NCI-H345 (cell line): ENCODE results near the gene NFXL1.

ENCODE experiments used
- DNase-seq: peaks from one replicate; lab custom pipeline; 2025; lab: John Stamatoyannopoulos, UW

NFXL1 gene

DNA sequence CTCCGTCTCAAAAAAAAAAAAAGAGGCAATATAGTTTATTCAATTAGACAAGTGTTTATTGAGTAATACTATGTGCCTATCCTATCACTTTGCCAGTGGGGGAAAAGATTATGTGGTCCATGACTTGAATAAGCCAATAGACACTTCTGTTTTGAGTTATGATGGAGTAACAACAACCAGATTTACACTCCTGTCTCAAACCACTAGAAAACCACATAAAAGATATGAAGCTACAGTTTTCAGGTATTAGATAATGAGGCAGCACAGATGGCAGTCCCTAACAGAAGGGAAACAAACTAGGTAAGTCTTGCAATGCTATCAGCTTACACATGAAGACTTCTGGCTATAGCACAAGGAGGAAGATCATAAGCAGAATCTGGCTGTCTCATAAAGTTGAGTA, 22.5 kb downstream of the NFXL1 start:
- DNase-seq = no peak

DNA sequence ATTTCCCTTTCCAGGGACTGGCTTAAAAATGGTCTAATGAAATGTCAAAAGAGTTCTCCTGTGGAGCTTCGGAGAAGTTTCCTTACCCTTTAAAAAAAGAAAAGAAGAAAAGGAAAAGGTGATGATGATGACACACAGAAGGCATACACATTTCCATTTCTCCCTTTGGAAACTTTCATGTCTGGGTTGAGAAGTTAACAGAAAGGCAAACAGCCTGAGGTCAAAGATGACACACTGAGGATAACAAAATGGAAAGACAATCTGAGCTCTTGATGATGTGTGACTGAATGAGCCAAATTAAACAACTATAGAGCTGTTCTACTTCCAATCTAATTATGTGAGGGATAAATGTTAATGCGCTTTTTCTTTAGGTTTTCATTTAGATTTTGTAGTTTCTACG, 32.2 kb downstream of the NFXL1 start:
- DNase-seq = no peak

DNA sequence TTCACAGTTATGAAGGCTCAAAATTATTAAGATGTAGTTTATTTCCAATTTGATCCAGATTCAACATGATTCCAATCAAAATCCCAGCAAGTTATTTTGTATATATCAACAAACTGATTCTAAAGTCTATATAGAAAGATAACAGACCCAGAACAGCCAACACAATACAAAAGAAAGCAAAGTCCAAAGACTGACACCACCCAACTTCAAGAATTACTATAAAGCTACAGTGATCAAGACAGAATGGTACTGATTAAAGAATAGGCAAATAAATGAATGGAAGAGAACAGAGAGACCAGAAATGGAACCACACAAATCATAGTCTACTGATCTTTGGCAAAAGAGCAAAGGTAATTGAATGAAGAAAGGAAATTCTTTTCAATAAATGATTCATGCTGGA, 34.9 kb downstream of the NFXL1 start:
- no peak for DNase-seq

DNA sequence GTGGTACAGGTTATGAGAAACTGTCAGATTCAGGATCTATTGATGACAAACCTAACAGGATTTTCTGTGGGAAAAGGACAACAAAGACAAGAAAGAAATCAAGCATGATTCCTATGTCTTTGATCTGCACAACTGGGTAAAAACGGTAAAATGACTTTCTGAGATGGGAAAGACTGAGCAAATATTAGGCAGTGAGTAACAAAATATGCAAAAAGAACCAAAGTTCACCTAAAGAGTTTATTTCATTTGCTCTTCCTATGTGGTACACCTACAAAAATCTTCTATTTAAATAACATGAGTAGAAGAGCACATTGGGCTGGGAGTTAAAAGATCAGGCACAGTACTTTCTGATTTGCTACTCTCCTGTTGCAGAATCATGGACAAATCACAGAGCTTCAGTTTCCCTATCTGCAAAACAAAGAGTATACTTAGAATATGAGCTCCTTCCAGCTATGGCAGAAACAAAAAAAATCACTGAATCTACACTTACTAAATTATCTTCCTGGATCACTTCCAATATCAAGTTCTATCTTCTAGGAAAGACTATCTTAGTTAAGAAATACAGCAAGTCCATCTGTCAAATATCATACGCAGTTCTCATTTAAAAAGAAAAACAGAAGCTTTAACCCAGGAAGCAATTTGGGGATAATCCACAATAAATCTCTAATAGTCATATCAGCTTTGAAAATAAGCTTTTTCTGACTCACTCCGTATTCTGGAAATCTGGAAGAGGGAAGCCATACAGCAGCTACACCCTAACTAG, 37.4 kb downstream of the NFXL1 start:
- no peak for DNase-seq

DNA sequence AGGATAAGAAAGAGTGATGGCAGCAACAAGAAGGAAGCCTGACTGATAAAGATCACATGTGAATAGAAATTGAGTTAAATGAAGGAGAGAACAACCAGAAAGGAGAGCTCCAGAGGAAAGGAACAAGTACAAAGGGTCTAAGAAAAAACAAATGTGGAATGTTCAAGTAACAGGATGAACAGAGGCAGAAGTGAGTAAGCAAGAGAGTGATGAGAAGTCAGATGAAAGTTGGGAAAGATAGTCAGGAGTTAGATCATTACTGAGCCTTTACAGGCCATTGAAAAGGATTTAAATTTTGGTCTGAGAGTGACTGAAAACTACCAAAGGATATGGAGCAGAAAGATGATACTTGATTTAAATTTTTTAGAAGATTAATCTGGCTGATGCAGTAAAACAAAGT, 38.1 kb downstream of the NFXL1 start:
- no peak for DNase-seq

DNA sequence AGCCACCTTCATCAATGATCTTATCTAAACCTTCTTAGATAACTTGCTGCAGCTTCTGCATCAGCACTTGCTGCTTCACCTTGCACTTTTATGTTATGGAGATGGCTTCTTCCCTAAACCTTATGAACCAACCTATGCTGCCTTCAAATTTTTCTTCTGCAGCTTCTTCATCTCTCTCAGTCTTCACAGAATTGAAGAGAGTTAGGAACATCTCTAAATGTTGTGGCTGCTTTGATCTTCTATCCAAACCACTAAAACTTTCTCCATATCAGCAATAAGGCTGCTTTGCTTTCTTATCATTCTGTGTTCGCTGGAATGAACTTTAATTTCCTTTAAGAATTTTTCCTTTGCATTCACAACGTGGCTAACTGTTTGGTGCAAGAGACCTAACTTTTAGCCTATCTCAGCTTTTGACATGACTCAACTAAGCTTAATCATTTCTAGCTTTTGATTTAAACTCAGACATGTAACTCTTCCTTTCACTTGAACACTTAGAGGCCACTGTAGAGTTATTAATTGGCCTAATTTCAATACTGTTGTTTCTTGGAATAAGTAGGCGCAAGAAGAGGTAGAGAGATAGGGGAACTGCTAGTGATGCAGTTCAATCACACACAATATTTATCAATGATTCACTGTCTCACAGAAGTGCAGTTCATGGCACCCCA, 40.4 kb downstream of the NFXL1 start:
- no peak for DNase-seq

DNA sequence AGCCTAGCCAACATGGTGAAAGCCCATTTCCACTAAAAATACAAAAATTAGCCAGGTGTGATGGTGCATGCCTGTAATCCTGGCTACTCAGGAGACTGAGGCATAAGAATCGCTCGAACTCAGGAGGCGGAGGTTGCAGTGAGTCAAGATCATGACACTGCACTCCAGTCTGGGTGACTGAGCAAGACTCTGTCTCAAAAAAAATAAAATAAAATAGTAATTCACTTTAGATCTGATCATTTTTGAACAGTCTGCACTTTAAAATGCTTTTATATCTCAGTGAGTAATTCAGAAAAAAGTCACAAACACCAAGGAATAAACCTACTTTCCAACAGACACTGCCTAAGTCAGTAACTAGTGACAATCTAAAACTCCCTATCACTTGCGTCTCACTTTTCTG, 50.9 kb downstream of the NFXL1 start:
- DNase-seq = no peak

DNA sequence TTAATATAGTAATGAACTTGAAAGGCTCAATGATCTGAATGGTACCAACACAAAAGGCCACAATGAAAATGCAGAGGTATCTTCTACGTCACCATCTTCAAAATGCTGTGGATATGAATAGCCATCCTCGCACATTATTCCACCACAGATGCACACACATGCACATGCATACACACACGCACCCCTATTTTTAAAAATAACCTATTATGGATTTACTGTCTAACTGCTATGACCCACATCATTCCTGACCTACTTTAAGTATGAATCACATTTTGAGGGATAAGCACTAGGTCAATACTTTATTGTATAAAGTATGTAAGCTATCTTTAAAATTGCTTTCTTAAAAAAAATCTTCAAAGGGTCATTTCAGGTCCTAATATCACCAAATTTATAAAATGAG, 52.1 kb downstream of the NFXL1 start:
- DNase-seq = no peak

DNA sequence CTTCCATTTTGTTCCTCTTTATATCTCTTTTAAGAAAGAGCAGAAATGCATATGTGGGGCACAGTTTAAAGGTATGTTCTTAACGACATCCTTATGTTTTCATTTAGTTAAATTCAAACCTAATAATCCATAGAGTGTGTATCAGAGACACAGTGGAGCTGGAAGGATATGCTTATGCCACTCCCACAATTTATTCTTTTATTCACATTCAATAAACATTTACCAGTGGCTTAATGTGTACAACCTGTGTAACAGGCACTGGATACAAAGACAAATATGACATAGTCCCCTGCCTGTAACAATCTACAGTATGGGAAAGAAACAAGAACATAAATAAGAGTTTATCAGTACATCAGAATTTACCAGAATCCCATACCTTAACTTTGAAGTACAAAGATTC, 54.1 kb downstream of the NFXL1 start:
- no peak for DNase-seq

DNA sequence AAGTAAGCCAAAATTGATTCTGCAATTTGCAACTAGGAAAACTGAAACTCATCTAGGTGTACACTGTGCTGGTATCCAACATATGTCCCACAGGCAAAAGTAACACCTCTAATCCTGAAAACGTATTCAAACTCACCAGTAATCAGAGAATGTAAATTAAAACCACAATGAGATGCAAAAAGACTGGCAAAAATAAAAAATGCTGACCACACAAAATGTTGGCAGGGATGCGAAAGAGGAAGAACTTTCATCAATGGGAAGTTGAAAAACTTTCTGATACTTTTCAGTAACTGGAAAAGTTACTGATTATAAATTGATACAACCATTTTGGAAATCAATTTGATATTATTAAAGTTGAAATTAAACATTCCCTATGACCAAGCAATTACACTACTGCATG, 56.4 kb downstream of the NFXL1 start:
- DNase-seq = no peak

DNA sequence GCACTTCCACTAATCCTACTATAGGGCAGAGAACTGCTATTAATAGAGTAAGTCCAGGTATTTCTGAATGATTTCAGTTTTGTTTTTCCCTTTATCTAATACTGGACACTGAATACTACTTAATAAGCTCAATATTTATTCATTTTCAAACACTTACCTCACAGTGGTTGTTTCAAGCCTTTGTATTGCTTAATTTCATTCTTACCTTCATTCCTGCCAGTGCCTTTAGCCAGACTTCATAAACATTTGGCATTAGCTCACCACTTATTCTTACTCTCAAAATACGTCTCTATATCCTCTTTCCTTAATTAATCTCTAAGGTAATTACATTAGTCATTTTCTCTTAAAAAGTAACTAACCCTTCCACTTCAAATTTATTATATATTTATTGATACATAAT, 57.7 kb downstream of the NFXL1 start:
- DNase-seq = no peak

DNA sequence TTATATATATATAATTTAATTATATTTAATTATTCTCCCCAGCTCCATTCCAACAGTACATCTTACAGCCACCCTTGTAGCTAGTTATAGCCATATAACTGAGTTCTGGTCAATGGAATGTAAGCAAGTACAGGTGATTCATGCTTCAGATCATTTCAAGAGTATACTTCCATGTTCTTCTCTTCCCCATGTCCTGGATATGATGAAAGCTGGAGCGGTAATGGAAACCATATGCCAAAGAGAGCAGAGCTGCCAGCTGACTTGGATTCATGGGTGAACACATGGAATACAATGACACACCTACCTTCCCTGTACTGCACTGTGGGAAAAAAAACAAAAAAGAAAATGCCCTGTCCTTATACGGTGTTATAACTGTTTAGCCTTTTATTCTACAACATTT, 59.0 kb downstream of the NFXL1 start:
- DNase-seq = no peak

DNA sequence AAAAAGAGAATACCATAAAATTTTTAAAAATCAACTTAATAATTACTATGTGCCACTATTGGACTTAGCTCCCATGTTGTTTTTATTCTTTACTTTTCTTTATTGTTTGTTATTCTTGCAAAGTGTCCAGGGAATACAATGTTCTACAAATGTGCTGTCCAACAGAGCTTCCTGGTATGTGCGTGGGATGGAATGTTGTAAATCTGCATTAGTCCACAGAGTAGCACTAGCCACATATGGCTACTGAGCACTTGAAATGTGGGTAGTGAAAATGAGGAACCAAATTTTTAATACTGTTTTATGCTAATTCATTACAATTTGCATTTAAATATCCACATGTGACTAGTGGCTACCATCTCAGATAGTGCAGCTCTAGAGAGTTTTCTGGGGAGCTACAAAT, 62.2 kb downstream of the NFXL1 start:
- no peak for DNase-seq

DNA sequence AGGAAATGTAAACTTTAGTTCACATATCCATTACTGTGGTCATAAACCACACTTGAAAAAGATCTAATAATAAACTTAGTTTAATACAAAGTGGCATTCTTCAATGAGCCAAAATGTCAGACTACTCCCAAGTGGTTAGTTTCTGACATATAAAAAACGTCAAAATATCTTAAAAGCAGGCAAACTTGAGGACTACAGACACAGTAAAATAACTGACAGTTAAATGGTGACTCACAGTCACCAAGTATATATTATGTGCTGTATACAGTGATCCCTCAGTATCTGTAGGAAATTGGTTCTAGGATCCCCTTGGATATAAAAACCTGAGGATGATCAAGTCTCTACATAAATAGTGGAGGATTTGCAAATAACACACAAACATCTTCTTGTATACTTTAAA, 64.9 kb downstream of the NFXL1 start:
- no peak for DNase-seq

DNA sequence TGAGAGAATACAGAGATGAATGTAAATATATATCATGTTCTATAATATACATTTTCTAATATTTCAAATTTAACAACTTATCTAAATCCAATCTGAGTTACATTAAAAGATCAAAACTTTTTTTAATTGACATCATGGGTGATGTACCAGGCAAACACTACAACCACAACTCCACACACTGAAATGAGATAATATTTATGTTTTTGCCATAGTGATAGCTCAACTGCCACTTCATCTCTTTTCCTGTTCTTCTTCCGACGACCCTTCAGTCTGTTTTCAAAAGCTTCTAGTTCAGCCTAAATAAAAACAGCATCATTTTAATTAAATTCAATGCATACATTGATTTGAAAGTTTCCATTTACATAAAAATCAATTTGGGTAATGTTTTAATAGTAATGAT, 66.3 kb downstream of the NFXL1 start:
- DNase-seq = no peak

DNA sequence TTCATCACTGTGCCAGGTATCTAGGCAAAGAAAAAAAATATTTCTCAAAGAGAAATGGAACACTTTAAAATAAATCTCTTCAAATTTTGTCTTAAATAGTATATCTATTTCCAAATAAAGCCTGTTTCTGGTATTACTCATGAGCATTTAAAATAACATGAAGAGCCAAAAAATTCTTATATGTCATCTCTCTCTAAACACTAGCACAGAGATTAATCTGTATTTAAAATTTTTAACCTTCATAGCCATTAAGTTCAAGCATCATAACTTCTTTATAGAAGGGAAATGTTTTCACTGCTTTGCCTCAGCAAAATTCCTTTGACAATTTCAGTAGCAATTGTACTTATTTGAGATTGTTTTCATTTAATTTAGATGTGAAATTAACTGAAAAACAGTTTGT, 71.4 kb downstream of the NFXL1 start:
- DNase-seq = no peak

DNA sequence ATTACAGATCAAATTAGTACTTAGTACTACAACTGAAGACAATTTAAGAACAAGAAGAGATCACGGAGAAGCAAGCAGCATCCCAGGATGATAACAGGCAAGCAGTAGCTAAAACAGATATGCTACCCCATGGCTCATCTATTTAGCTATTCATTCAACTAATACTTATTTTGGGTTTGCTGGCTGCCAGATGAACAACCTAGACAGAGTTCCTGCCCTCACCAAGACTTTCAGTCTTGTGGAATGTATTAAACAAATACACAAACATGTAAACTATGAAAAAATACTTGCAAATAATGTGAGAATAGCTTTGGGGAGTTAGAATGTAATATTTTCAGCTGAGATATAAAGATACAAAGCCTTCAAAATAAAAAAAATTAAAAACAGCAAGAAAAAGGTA, 74.1 kb downstream of the NFXL1 start:
- no peak for DNase-seq

DNA sequence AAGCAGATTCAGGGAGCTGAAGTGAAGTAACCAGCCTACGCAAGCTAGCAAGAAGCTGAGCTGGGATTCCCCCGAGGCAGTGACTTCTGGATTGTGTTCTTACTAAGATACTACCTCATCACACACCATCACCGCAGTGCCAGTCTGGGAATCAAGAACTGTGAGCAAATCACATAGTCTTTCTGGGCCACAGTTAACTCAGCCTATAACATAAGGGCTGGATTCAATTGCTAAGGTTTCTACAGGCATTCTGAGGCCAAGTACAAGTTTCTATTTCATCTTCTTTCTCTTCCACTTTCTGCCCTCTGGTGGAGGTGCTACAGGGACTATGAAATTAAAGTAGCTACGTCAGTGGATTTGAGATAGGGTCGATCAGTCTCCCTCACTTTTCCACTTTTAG, 75.1 kb downstream of the NFXL1 start:
- DNase-seq = peak; percentile 19

DNA sequence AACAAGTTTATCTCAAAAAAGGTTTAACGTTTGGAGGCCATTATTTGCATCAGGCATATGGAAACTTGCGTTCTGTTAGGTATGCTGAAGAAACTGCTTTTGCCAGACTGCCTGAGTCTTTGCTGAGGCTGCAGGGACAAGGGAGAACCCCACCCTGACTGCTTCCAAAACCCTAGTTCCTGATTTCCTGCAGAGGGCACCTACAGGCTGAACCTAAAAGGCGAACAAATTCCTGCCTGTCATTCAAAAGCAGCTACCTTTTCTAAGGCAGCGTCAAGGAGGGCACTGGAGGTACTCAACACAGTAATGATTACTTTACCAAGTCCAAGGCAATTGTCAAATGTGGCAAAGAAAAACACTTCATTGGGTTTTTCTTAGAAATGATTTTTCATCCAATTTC, 75.9 kb downstream of the NFXL1 start:
- no peak for DNase-seq

DNA sequence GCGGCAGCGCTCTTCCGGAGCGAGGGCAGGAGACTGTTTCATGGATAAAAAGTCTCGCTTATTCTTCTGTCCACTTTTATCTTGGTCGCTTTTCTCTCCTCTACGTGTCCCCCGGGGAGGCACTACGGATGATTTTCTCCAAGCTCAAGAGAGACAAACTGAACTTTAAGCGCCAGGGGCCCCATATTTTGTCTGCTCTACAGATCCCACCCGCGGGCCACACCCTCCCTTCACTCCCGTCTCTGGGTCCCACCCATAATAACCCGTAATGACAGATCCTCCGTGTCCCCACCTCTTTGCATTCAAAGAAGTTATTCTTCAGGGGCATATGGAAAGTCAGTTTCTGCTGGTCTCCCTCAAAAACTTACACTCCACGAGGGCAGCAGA, 76.5 kb downstream of the NFXL1 start, which contains the start of gene CORIN:
Gene CORIN, minus strand, starts transcription at position 160 of the 387 bp plus-strand sequence. Its CDS starts 118 bp downstream, at position 42.
- no peak for DNase-seq

DNA sequence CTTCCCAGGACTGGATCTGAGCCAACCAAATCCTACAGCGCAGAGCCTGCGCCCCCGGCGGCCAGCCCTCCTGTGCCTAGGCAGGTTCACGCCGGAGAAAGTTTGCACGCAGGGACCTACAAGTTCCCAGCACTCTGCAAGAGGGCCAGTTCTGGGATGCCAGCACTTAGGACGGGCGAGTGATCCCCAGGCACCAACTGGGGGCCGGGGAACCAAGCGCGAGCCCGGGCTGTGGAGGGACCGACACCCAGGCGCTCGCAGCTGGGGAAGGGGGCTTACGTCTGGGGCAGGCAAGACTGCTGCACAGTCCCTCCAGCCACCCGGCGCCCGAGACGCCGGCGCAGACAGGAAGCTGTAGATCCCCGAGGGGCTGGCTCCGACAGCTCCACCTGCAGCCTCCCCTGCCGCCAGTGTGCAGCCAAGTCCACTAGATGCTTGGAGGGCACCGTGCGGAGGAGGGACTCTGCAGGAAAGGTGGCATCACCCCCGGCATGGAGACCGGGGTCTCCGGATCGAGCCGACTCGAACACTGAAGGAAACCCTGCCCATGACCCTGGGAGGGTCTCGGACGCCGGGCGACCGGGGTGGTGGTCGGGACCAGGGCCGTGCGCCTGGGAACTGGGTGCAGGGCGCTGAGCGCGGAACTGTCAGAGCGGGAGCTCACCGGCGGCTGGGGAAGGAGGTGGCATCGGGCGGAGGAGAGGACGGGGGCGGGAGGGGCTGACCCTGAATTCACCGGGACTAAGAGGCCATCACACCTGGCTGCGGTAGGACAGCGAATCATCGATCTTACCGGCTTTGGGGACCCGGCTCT, 77.1 kb downstream of the NFXL1 start:
- peak; percentile 37 for DNase-seq

DNA sequence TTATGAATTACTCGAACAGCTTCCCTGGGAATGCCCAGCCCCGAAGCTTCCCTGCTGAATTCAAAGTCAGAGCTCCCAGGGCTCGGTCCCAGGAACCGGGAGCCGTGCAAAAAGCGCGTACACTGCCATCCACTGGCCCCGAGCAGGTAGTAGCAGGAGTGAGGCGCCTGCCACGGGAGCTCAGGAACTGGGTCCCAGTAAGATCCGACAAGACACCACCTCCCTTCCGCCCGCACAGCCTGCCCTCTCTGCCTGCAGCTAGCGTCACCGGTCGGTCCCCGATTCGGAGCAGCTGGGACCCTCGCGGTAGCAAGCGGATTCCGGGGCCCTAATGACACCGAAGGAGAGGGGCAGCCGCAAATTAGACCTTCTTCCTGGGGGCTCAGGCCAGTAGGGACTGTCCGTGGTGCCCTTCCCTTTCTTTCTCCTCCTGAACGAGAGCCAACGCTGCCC, 77.7 kb downstream of the NFXL1 start:
- DNase-seq = peak; percentile 85

DNA sequence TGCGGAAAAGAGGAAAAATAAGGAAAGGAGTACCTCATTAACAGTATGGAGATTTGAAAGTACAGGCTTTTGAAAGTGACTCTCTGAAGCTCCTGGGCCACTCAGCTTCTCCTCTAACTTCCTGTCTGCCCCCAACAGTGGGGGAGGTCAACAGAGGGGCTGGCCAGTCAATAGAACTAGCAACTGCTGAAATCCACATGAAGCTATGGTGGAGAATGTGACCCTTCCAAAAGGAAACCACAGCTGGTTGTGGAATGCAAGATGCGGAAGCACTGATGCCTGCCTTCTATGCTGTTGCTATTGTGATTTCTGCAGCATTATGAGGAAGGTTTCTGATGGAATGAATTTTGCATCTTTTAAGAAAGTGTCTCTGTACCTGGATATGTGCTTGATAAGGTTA, 78.9 kb downstream of the NFXL1 start:
- no peak for DNase-seq
